ENCODE data around the gene VTN. TPM values are rescaled to one million over a fixed set of nuclear protein-coding genes. Genes with fewer than 3 reads are reported as not detected.
A peak's percentile ranks its signal among the peaks of the same experiment; 100 is the strongest.

Gene VTN
- total RNA-seq, 1 donor from 2014 or later: 40.4 TPM

- TF ChIP-seq CTCF (IDR thresholded peaks at IDR 0.05; ENCODE audit: borderline replicate concordance): no peak
- H3K4me1 ChIP-seq: peaks cover 37% of the 10 kb centered on the region
- intact Hi-C loops (cut with micrococcal nuclease): no loop called here
- no peaks in the 10 kb centered on the region for H3K9me3 ChIP-seq (replicated peaks)
- H3K4me3 ChIP-seq: peak overlapping the region; percentile 76
- peak; percentile 38 for DNase-seq
- no peaks in the 10 kb centered on the region for H3K36me3 ChIP-seq
- peak overlapping the region; percentile 76 for H3K27ac ChIP-seq (replicated peaks)
- H3K27me3 ChIP-seq (ENCODE audit: low read depth): no peaks in the 10 kb centered on the region
These were observed 2.3 kb upstream of the VTN start for GRCh38 chr17:28372203-28372944.

- Histone ChIP-seq H3K27ac (replicated peaks) (peak within 1 kb of the TSS; percentile 76), H3K36me3 (no peaks in the 10 kb centered on the region), H3K9me3 (replicated peaks) (no peaks in the 10 kb centered on the region), H3K4me3 (peak within 1 kb of the TSS; percentile 76), H3K27me3 (ENCODE audit: low read depth) (no peaks in the 10 kb centered on the region), H3K4me1 (peaks cover 37% of the 10 kb centered on the region)
- intact Hi-C loops (cut with micrococcal nuclease): no loop called here
- peak; percentile 89 for DNase-seq
- no peak for TF ChIP-seq CTCF (IDR thresholded peaks at IDR 0.05; ENCODE audit: borderline replicate concordance)
These were observed 1.4 kb upstream of the VTN start, which contains the start of gene SARM1 for GRCh38 chr17:28371245-28372202. Gene SARM1, plus strand, starts transcription at chr17:28371694. Its CDS starts 339 bp downstream, at chr17:28372033.

- peak overlapping the region; percentile 76 for H3K4me3 ChIP-seq
- H3K9me3 ChIP-seq (replicated peaks): no peaks in the 10 kb centered on the region
- no peak for DNase-seq
- H3K36me3 ChIP-seq: no peaks in the 10 kb centered on the region
- no peaks in the 10 kb centered on the region for H3K27me3 ChIP-seq (ENCODE audit: low read depth)
- intact Hi-C loops (cut with micrococcal nuclease): no loop called here
- H3K4me1 ChIP-seq: peaks cover 37% of the 10 kb centered on the region
- peak overlapping the region; percentile 76 for H3K27ac ChIP-seq (replicated peaks)
- TF ChIP-seq CTCF (IDR thresholded peaks at IDR 0.05; ENCODE audit: borderline replicate concordance): no peak
These were observed 617 bp upstream of the VTN start for GRCh38 chr17:28370744-28371103.

GRCh38 chr17:28369684-28370034, 448 bp downstream of the VTN start:
- TF ChIP-seq CTCF (IDR thresholded peaks at IDR 0.05; ENCODE audit: borderline replicate concordance): no peak
- Histone ChIP-seq H3K4me3 (no peak overlapping the region), H3K27ac (replicated peaks) (peak overlapping the region; percentile 76), H3K4me1 (peaks cover 37% of the 10 kb centered on the region), H3K9me3 (replicated peaks) (no peaks in the 10 kb centered on the region), H3K27me3 (ENCODE audit: low read depth) (no peaks in the 10 kb centered on the region), H3K36me3 (no peaks in the 10 kb centered on the region)
- intact Hi-C loops (cut with micrococcal nuclease): no loop called here
- no peak for DNase-seq

- DNase-seq: no peak
- intact Hi-C loops (cut with micrococcal nuclease): no loop called here
- TF ChIP-seq CTCF (IDR thresholded peaks at IDR 0.05; ENCODE audit: borderline replicate concordance): no peak
- Histone ChIP-seq H3K36me3 (peaks cover under 1% of the 10 kb centered on the region), H3K4me1 (peaks cover 37% of the 10 kb centered on the region), H3K9me3 (replicated peaks) (no peaks in the 10 kb centered on the region), H3K27ac (replicated peaks) (peak overlapping the region; percentile 76), H3K4me3 (no peak overlapping the region), H3K27me3 (ENCODE audit: low read depth) (no peaks in the 10 kb centered on the region)
These were observed 1.0 kb downstream of the VTN start for GRCh38 chr17:28368915-28369683.

Data from left ventricle myocardium inferior (tissue), 1 donor.